ENCODE measurements around the gene SLC38A2. TPM values are rescaled to one million over a fixed set of nuclear protein-coding genes. Genes with fewer than 3 reads are reported as not detected.

SLC38A2 gene
- total RNA-seq, 1 experiment from 2014 or later: 453 TPM

DNA sequence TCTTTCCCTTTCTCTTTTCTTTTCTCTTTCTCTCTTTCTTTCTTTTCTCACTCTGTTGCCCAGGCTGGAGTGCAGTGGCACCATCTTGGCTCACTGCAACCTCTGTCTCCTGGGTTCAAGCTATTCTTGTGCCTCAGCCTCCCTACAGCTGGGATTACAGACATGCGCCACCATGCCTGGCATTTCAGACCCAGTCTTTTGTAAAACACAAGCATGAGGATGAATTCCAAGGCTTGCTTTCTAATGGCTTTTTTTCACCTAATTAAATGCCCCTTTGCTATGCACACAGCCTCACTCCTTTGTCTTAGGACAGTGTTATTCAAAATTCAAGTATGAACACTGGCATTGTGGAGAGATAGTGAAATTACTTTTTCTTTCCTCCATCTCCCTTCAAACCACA is 6.0 kb upstream of the SLC38A2 start:
- WGBS (ENCODE audit: extremely low coverage, insufficient read length, low lambda C conversion rate): no CpG with 5 or more reads among the region's 1 CpG
- no peak overlapping the region for H4K5ac ChIP-seq (ENCODE audit: insufficient read length, low read depth, low read length)
- no peak overlapping the region for H2BK15ac ChIP-seq (ENCODE audit: low read depth, low read length)
- H3K36me3 Mint-ChIP-seq (ENCODE audit: insufficient read depth in 1 of 3, low read depth in 3 of 3): peaks cover 0 to 10% (median 4%) of the 10 kb centered on the region in 3 experiments; a peak in 4 of 7 replicates
- no peak overlapping the region for H2BK120ac ChIP-seq (ENCODE audit: low read depth, low read length, poor library complexity, severe bottlenecking)
- H4K8ac ChIP-seq (replicated peaks; ENCODE audit: insufficient read length, low read depth, low read length): no peak overlapping the region
- no peak overlapping the region for H3T11ph ChIP-seq (ENCODE audit: low read length)
- no peaks in the 10 kb centered on the region for H3K79me1 ChIP-seq (ENCODE audit: insufficient read depth, low read depth, low read length, poor library complexity, severe bottlenecking)
- H3K27me3 ChIP-seq (ENCODE audit: insufficient read depth, low read length): no peaks in the 10 kb centered on the region
- peak overlapping the region; percentile 91 to 96 (median 96) for H3K27ac Mint-ChIP-seq
- no peak overlapping the region for H3K18ac ChIP-seq (ENCODE audit: insufficient read length, low read depth, low read length)
- H3K14ac ChIP-seq (ENCODE audit: insufficient read depth, low read length): no peak overlapping the region
- no peak overlapping the region for H2AK5ac ChIP-seq (ENCODE audit: insufficient read length, low read length)
- H3K23ac ChIP-seq (ENCODE audit: insufficient read length, low read depth, low read length): no peak overlapping the region
- no peak overlapping the region for H3K56ac ChIP-seq (ENCODE audit: insufficient read length, low read depth, low read length)
- no peak overlapping the region for H2BK5ac ChIP-seq (ENCODE audit: insufficient read length, low read length)
- H3K9ac ChIP-seq (ENCODE audit: extremely low read depth, insufficient read length, low read length): no peak overlapping the region
- no peak overlapping the region for H2BK12ac ChIP-seq (ENCODE audit: insufficient read length, low read depth, low read length)
- no peak overlapping the region for H4K91ac ChIP-seq (ENCODE audit: insufficient read length, low read depth, low read length)
- no peak overlapping the region for H3K4me2 ChIP-seq (ENCODE audit: insufficient read depth, insufficient read length, low read length)
- H3K4me1 ChIP-seq (ENCODE audit: insufficient read depth, low read length): peaks cover 4% of the 10 kb centered on the region; the same call in 1 of the 2 replicates
- H3K9me3 ChIP-seq (ENCODE audit: control insufficient read depth, low read depth, low read length): no peaks in the 10 kb centered on the region
- peaks cover 46 to 60% of the 10 kb centered on the region in 2 experiments for H3K4me1 Mint-ChIP-seq
- TF ChIP-seq, protein P1, sequence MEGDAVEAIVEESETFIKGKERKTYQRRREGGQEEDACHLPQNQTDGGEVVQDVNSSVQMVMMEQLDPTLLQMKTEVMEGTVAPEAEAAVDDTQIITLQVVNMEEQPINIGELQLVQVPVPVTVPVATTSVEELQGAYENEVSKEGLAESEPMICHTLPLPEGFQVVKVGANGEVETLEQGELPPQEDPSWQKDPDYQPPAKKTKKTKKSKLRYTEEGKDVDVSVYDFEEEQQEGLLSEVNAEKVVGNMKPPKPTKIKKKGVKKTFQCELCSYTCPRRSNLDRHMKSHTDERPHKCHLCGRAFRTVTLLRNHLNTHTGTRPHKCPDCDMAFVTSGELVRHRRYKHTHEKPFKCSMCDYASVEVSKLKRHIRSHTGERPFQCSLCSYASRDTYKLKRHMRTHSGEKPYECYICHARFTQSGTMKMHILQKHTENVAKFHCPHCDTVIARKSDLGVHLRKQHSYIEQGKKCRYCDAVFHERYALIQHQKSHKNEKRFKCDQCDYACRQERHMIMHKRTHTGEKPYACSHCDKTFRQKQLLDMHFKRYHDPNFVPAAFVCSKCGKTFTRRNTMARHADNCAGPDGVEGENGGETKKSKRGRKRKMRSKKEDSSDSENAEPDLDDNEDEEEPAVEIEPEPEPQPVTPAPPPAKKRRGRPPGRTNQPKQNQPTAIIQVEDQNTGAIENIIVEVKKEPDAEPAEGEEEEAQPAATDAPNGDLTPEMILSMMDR (conservative IDR thresholded peaks at IDR 0.05): no peak
- no peaks in the 10 kb centered on the region for H3K79me2 ChIP-seq (ENCODE audit: insufficient read depth, low read length)
- peaks cover 1 to 7% of the 10 kb centered on the region in 2 experiments; a peak in 3 of 5 replicates for H3K9me3 Mint-ChIP-seq
- H3K4ac ChIP-seq (ENCODE audit: low read depth, low read length): no peak overlapping the region
- peaks cover 4% of the 10 kb centered on the region; the same call in 1 of the 2 replicates for H3K27me3 Mint-ChIP-seq (ENCODE audit: low read depth)
- DNase-seq: no peak
- H4K20me1 ChIP-seq (ENCODE audit: control insufficient read depth, insufficient read depth, insufficient read length): no peaks in the 10 kb centered on the region
- no peak overlapping the region for H2AFZ ChIP-seq (ENCODE audit: low read length)
- no peak overlapping the region; a peak in 1 of 5 replicates for H3K4me3 Mint-ChIP-seq
- peaks cover 4% of the 10 kb centered on the region for H3K23me2 ChIP-seq (ENCODE audit: insufficient read length, low read depth, low read length, poor library complexity, severe bottlenecking)
- no peak overlapping the region for H2BK20ac ChIP-seq (ENCODE audit: low read depth, low read length, poor library complexity, severe bottlenecking)
- no peak overlapping the region for H3K27ac ChIP-seq (ENCODE audit: insufficient read length, low read depth, low read length)
